Measurements from ENCODE around the gene CCND1.

CCND1 gene

GRCh38 chr11:69617682-69618081 is 23.3 kb upstream of the CCND1 start:
- TF ChIP-seq TCF12 (IDR thresholded peaks at IDR 0.05; ENCODE audit: low read depth) (no peak), NFIC (IDR thresholded peaks at IDR 0.05) (no peak), FOXM1 (IDR thresholded peaks at IDR 0.05; ENCODE audit: borderline replicate concordance, low read depth) (no peak), RAD21 (IDR thresholded peaks at IDR 0.05; ENCODE audit: low read depth) (no peak), EP300 (IDR thresholded peaks at IDR 0.05; ENCODE audit: borderline replicate concordance) (no peak), TAF1 (IDR thresholded peaks at IDR 0.05; ENCODE audit: low read depth) (no peak), CREB1 (IDR thresholded peaks at IDR 0.05; ENCODE audit: low read depth) (no peak), YY1 (IDR thresholded peaks at IDR 0.05; ENCODE audit: low read depth) (no peak), TEAD4 (IDR thresholded peaks at IDR 0.05) (no peak), ZBTB7A (IDR thresholded peaks at IDR 0.05; ENCODE audit: low read depth) (no peak), EGR1 (IDR thresholded peaks at IDR 0.05) (no peak), CEBPB (IDR thresholded peaks at IDR 0.05) (no peak)
- TF ChIP-seq, protein P1, sequence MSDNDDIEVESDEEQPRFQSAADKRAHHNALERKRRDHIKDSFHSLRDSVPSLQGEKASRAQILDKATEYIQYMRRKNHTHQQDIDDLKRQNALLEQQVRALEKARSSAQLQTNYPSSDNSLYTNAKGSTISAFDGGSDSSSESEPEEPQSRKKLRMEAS (IDR thresholded peaks at IDR 0.05) = no peak
- TF ChIP-seq, protein P2, sequence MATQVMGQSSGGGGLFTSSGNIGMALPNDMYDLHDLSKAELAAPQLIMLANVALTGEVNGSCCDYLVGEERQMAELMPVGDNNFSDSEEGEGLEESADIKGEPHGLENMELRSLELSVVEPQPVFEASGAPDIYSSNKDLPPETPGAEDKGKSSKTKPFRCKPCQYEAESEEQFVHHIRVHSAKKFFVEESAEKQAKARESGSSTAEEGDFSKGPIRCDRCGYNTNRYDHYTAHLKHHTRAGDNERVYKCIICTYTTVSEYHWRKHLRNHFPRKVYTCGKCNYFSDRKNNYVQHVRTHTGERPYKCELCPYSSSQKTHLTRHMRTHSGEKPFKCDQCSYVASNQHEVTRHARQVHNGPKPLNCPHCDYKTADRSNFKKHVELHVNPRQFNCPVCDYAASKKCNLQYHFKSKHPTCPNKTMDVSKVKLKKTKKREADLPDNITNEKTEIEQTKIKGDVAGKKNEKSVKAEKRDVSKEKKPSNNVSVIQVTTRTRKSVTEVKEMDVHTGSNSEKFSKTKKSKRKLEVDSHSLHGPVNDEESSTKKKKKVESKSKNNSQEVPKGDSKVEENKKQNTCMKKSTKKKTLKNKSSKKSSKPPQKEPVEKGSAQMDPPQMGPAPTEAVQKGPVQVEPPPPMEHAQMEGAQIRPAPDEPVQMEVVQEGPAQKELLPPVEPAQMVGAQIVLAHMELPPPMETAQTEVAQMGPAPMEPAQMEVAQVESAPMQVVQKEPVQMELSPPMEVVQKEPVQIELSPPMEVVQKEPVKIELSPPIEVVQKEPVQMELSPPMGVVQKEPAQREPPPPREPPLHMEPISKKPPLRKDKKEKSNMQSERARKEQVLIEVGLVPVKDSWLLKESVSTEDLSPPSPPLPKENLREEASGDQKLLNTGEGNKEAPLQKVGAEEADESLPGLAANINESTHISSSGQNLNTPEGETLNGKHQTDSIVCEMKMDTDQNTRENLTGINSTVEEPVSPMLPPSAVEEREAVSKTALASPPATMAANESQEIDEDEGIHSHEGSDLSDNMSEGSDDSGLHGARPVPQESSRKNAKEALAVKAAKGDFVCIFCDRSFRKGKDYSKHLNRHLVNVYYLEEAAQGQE (IDR thresholded peaks at IDR 0.05; ENCODE audit: low read depth) = no peak
- TF ChIP-seq, protein P3, sequence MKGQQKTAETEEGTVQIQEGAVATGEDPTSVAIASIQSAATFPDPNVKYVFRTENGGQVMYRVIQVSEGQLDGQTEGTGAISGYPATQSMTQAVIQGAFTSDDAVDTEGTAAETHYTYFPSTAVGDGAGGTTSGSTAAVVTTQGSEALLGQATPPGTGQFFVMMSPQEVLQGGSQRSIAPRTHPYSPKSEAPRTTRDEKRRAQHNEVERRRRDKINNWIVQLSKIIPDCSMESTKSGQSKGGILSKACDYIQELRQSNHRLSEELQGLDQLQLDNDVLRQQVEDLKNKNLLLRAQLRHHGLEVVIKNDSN (IDR thresholded peaks at IDR 0.05) = no peak

GRCh38 chr11:69618237-69618636 is 22.7 kb upstream of the CCND1 start:
- TF ChIP-seq TAF1 (IDR thresholded peaks at IDR 0.05; ENCODE audit: low read depth) = no peak
- TF ChIP-seq, protein P3 (IDR thresholded peaks at IDR 0.05) = no peak

DNA sequence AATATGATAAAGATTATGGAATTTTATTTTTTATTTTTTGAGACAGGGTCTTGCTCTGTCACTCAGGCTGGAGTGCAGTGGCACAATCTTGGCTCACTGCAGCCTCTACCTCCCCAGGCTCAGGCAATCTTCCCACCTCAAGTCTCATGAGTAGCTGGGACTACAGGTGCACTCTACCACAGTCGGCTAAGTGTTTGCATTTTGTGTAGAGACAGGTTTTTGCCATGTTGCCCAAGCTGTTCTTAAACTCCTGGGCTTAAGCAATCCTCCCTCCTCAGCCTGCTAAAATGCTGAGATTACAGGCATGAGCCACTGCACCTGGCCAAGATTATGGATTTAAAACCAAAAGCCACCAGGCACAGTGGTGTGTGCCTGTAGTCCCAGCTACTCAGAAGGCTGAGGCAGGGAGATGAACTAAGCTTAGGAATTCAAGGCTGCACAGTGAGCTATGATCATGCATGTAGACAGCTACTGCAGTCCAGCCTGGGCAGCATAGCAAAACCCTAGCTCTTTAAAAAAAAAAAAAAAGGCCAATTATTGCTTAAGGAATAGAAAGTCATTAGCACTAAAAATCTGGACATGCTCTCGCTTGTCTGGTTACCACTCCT is 20.2 kb upstream of the CCND1 start:
- TF ChIP-seq CEBPB (IDR thresholded peaks at IDR 0.05) = no peak
- TF ChIP-seq YY1 (IDR thresholded peaks at IDR 0.05; ENCODE audit: low read depth) = no peak
- TF ChIP-seq TEAD4 (IDR thresholded peaks at IDR 0.05) = no peak
- TF ChIP-seq FOXM1 (IDR thresholded peaks at IDR 0.05; ENCODE audit: borderline replicate concordance, low read depth) = no peak
- no peak for TF ChIP-seq TCF12 (IDR thresholded peaks at IDR 0.05; ENCODE audit: low read depth)
- TF ChIP-seq, protein P2 (IDR thresholded peaks at IDR 0.05; ENCODE audit: low read depth) = no peak
- TF ChIP-seq ZBTB7A (IDR thresholded peaks at IDR 0.05; ENCODE audit: low read depth) = no peak
- no peak for TF ChIP-seq EP300 (IDR thresholded peaks at IDR 0.05; ENCODE audit: borderline replicate concordance)
- no peak for TF ChIP-seq CREB1 (IDR thresholded peaks at IDR 0.05; ENCODE audit: low read depth)

DNA sequence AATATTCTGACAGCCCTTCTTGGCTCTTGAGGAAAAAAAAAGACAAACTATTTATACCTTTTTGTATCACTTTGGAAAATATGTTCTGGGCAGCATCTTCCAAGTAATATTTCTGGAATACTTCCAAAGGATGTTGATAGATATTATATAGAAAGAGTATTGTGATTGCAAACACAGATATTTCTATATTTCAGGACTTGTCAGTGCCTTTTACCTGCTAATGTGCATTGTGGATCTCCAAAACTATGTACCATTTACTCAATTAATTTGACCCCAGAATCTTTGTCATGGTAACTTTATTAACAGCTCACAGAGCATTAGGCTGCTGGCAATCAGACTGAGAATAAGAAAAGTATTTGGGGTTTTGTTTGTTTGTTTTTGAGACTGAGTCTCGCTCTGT is 16.7 kb upstream of the CCND1 start:
- TF ChIP-seq ZBTB7A (IDR thresholded peaks at IDR 0.05; ENCODE audit: low read depth) (no peak), EGR1 (IDR thresholded peaks at IDR 0.05) (no peak), NFIC (IDR thresholded peaks at IDR 0.05) (no peak), YY1 (IDR thresholded peaks at IDR 0.05; ENCODE audit: low read depth) (no peak)
- TF ChIP-seq, protein P1 (IDR thresholded peaks at IDR 0.05) = no peak

GRCh38 chr11:69625476-69625875 is 15.5 kb upstream of the CCND1 start:
- no peak for TF ChIP-seq EP300 (IDR thresholded peaks at IDR 0.05; ENCODE audit: borderline replicate concordance)
- TF ChIP-seq, protein P1 (IDR thresholded peaks at IDR 0.05) = no peak
- TF ChIP-seq, protein P3 (IDR thresholded peaks at IDR 0.05) = no peak
- no peak for TF ChIP-seq FOXM1 (IDR thresholded peaks at IDR 0.05; ENCODE audit: borderline replicate concordance, low read depth)
- TF ChIP-seq CREB1 (IDR thresholded peaks at IDR 0.05; ENCODE audit: low read depth) = no peak
- TF ChIP-seq TAF1 (IDR thresholded peaks at IDR 0.05; ENCODE audit: low read depth) = no peak
- TF ChIP-seq YY1 (IDR thresholded peaks at IDR 0.05; ENCODE audit: low read depth) = no peak
- no peak for TF ChIP-seq RAD21 (IDR thresholded peaks at IDR 0.05; ENCODE audit: low read depth)
- TF ChIP-seq CEBPB (IDR thresholded peaks at IDR 0.05) = no peak
- no peak for TF ChIP-seq TCF12 (IDR thresholded peaks at IDR 0.05; ENCODE audit: low read depth)
- TF ChIP-seq, protein P2 (IDR thresholded peaks at IDR 0.05; ENCODE audit: low read depth) = no peak
- TF ChIP-seq NFIC (IDR thresholded peaks at IDR 0.05) = no peak
- no peak for TF ChIP-seq TEAD4 (IDR thresholded peaks at IDR 0.05)

All from Ishikawa (cell line).